Measurements from ENCODE around the gene PSMD12.
A peak's percentile ranks its signal among the peaks of the same experiment; 100 is the strongest.

Gene PSMD12

GRCh38 chr17:67385122-67385988, 19.0 kb upstream of the PSMD12 start:
- DNase-seq, result no peak

- no peak for DNase-seq
Measured at GRCh38 chr17:67381929-67382257, 15.5 kb upstream of the PSMD12 start.

- DNase-seq, result no peak
Measured at GRCh38 chr17:67379251-67379630, 12.9 kb upstream of the PSMD12 start.

GRCh38 chr17:67378454-67379250, 12.3 kb upstream of the PSMD12 start:
- DNase-seq, result peak; percentile 86

GRCh38 chr17:67377488-67378453, 11.4 kb upstream of the PSMD12 start:
- peak; percentile 42 for DNase-seq

- DNase-seq, result peak; percentile 89
Measured at GRCh38 chr17:67376737-67377487, 10.5 kb upstream of the PSMD12 start, which contains the start of gene PITPNC1. Gene PITPNC1 (plus strand): TSS chr17:67377281.

- DNase-seq, result peak; percentile 50
Measured at GRCh38 chr17:67376415-67376736, 10.0 kb upstream of the PSMD12 start.

- DNase-seq, result no peak
Measured at GRCh38 chr17:67375716-67376115, 9.3 kb upstream of the PSMD12 start.

GRCh38 chr17:67375054-67375427, 8.7 kb upstream of the PSMD12 start:
- DNase-seq, result no peak

- peak; percentile 76 for DNase-seq
Measured at GRCh38 chr17:67374329-67375053, 8.1 kb upstream of the PSMD12 start.

GRCh38 chr17:67372751-67373150, 6.4 kb upstream of the PSMD12 start:
- peak; percentile 40 for DNase-seq

GRCh38 chr17:67369676-67370075, 3.3 kb upstream of the PSMD12 start:
- no peak for DNase-seq

- DNase-seq, result peak; percentile 41
Measured at GRCh38 chr17:67365738-67366192, 612 bp downstream of the PSMD12 start.

GRCh38 chr17:67364847-67365737, 1.3 kb downstream of the PSMD12 start:
- DNase-seq, result no peak

- DNase-seq, result no peak
Measured at GRCh38 chr17:67362173-67362572, 4.2 kb downstream of the PSMD12 start.

GRCh38 chr17:67360880-67361279, 5.5 kb downstream of the PSMD12 start:
- no peak for DNase-seq

GRCh38 chr17:67359960-67360791, 6.2 kb downstream of the PSMD12 start:
- DNase-seq, result peak; percentile 54

- no peak for DNase-seq
Measured at GRCh38 chr17:67358612-67359011, 7.8 kb downstream of the PSMD12 start.

- DNase-seq, result no peak
Measured at GRCh38 chr17:67353929-67354574, 12.3 kb downstream of the PSMD12 start.

Measured in HCEC 1CT (cell line).